Measurements from ENCODE around the gene KRTAP9-4.
"Not testable (repeated sequence)": the region's sequence is repeated elsewhere in the genome, so short reads cannot be mapped to it uniquely, and the experiment has no call there.

KRTAP9-4 gene, protein sequence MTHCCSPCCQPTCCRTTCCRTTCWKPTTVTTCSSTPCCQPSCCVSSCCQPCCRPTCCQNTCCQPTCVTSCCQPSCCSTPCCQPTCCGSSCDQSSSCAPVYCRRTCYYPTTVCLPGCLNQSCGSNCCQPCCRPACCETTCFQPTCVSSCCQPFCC

GRCh38 chr17:41249637-41250240 lies at the start of gene KRTAP9-4:
KRTAP9-4 (plus strand) TSS chr17:41249687; CDS start chr17:41249721, 34 bp downstream.
- not testable (repeated sequence) for DNase-seq

- peak; percentile 75 for DNase-seq
Observed at GRCh38 chr17:41211845-41212466, 37.5 kb upstream of the KRTAP9-4 start.

GRCh38 chr17:41212524-41213169 lies 36.8 kb upstream of the KRTAP9-4 start:
- DNase-seq = peak; percentile 79

DNA sequence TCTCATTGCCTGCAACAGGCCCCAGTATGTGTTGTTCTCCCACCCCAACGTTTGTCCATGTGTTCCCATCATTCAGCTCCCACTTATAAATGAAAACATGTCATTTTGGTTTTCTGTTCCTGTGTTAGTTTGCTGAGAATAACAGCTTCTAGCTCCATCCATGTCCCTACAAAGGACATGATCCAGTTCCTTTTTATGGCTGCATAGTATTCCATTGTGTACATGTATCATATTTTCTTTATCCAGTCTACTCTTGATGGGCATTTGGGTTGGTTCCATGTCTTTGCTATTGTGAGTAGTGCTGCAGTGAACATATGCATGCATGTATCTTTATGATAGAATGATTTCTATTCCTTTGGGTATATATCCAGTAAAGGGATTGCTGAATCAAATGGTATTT lies 33.8 kb upstream of the KRTAP9-4 start:
- no peak for DNase-seq

DNA sequence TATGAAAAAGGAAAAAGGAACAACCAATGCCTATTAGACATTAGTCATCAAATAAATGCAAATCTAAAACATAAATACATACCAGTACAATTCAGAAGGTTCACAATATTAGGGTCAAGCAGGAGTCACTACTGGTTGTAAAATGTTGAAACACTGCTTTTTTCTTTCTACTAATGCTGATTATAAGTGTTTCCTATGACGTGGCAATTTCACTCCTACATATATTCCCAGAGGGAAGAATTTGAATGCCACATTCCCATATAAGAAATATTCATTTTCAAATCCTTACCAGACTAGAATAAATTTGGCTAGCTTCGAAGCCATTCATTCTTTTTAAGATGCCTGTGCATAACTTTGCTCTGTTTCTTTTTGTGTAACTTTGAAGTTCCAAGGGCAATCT lies 25.7 kb upstream of the KRTAP9-4 start:
- DNase-seq = no peak

DNA sequence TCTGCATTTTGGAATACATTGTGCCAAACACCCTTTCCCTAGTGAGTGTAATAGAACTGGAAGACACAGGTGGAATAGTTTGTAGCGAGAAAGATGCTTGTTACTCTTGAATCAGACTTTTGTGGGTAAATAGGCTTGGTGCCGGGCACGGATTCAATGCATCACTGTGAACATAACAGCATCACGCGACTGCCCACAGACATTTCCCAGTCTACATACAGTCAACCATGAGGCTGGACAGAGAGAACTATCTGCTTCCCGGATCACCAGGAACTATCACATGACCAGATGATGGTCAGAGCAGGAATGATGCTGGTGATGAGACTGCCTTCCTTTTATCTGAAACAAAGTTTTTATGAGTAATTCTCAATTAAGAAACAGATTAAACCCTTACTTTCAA lies 23.4 kb upstream of the KRTAP9-4 start:
- DNase-seq = no peak

DNA sequence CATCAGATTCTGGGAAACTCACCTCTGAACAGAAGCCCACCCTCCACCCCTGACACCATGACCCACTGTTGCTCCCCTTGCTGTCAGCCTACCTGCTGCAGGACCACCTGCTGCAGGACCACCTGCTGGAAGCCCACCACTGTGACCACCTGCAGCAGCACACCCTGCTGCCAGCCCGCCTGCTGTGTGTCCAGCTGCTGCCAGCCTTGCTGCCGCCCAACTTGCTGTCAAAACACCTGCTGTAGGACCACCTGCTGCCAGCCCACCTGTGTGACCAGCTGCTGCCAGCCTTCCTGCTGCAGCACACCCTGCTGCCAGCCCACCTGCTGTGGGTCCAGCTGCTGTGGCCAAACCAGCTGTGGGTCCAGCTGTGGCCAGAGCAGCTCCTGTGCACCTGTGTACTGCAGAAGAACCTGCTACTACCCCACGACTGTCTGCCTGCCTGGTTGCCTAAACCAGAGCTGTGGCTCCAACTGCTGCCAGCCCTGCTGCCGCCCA lies 22.8 kb upstream of the KRTAP9-4 start, which contains the start of gene KRTAP9-2:
TSS of gene KRTAP9-2 (plus strand) at position 51 of the 498 bp plus-strand sequence. CDS start at position 58, 7 bp downstream.
- not testable (repeated sequence) for DNase-seq

DNA sequence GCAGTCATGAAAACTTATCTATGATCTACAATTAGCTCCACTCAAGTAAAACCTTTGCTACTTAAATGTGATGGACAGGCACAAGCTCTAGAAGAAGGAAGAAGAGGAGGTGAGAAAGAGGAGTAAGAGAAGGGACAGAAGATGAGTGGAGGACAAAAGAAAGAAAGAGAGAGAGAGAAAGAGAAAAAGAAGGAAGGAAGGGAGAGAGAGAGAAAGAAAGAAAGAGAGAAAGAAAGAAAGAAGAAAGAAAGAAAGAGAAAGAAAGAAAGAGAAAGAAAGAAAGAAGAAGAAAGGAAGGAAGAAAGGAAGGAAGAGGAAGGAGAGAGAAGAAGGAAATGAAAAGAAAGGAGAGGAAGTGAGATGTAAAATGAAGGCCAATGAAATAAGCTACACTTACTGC lies 19.4 kb upstream of the KRTAP9-4 start:
- DNase-seq = no peak

- no peak for DNase-seq
Observed at GRCh38 chr17:41231731-41232130, 17.8 kb upstream of the KRTAP9-4 start.

GRCh38 chr17:41232399-41233105 lies 16.9 kb upstream of the KRTAP9-4 start, which contains the start of gene KRTAP9-3:
KRTAP9-3 (plus strand) TSS chr17:41232449; CDS start chr17:41232502, 53 bp downstream.
- not testable (repeated sequence) for DNase-seq

GRCh38 chr17:41237116-41237515 lies 12.4 kb upstream of the KRTAP9-4 start:
- not testable (repeated sequence) for DNase-seq

- DNase-seq = not testable (repeated sequence)
Observed at GRCh38 chr17:41237949-41238437, 11.5 kb upstream of the KRTAP9-4 start, which contains the start of gene KRTAP9-8. KRTAP9-8 (plus strand) TSS chr17:41237999; CDS start chr17:41238052, 53 bp downstream.

DNA sequence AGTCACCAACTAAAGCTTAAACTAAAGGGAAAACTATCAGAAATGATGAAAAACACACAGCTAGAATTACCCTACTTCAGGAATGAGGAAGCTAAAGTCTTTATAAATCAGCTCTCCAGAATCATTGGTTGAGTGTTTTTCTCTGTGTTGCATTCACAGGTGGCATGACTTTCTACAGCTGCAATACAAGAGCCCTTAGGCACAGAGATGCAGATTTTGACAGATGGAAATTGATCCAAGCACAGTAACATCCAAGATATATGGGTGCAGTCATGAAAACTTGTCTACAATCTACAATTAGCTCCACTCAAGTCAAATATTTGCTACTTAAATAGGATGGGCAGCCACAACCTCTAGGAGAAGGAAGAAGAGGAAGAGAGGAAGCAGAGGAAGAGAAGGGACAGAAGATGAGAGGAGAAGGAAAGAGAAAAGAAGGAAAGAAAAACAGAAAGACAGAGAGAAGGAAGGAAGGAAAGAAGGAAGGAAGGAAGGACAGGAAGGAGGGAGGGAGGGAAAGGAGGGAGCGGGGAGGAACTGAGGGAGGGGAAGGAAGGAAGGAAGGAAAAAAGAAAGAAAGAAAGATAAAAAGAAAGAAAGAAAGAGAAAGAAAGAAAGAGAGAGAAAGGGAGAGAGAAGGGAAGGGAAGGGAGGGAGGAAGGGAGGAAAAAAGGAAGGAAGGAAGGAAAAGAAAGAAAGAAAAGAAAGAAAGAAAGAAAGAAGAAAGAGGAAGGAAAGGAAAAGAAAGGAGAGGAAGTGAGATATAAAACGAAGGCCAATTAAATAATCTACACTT lies 2.3 kb upstream of the KRTAP9-4 start:
- DNase-seq = not testable (repeated sequence)

DNA sequence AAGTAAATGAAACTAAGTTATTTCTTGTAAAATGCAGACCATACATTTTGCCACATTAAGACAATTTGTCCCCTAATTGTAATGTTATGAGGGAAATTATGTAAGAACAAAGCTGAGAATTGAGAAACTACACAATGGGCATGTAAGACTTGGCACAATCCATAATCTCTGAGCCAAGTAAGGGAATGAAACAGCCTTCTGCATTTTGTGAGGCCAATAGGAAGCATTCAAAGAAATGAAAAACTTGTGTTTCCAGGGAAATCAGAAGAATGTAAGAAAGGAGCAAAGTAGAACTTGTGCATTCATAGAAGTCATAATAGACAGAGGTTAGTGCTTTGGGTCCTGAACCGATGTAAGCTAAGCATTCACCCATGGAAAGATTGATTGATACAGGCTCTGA lies 1.8 kb downstream of the KRTAP9-4 start:
- DNase-seq = no peak

- no peak for DNase-seq
Observed at GRCh38 chr17:41254861-41255260, 5.4 kb downstream of the KRTAP9-4 start.

DNA sequence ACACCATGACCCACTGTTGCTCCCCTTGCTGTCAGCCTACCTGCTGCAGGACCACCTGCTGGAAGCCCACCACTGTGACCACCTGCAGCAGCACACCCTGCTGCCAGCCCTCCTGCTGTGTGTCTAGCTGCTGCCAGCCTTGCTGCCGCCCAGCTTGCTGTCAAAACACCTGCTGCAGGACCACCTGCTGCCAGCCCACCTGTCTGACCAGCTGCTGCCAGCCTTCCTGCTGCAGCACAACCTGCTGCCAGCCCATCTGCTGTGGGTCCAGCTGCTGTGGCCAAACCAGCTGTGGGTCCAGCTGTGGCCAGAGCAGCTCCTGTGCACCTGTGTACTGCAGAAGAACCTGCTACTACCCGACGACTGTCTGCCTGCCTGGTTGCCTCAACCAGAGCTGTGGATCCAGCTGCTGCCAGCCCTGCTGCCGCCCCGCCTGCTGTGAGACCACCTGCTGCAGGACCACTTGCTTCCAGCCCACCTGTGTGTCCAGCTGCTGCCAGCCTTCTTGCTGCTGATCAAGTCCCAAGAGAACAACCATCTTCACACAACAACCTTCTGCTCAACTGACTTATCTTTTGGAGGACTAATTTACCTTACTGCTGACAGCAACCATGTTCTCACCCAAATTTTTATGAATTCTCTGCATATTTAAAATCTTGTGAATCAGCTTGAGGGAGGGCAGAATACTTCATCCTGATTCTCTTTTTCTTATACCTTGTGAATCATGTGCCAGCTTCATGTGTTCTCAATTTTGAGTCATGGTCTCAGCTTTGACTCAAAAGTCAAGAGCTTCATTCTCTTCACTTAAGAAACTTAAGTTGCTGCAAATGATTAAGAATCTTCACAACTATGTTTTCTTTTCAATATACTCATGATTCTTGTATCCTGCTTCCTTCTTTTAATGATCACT lies 6.1 kb downstream of the KRTAP9-4 start, which contains the start of gene KRTAP9-9:
TSS of gene KRTAP9-9 (plus strand) at position 4 of the 910 bp plus-strand sequence.
- not testable (repeated sequence) for DNase-seq

DNA sequence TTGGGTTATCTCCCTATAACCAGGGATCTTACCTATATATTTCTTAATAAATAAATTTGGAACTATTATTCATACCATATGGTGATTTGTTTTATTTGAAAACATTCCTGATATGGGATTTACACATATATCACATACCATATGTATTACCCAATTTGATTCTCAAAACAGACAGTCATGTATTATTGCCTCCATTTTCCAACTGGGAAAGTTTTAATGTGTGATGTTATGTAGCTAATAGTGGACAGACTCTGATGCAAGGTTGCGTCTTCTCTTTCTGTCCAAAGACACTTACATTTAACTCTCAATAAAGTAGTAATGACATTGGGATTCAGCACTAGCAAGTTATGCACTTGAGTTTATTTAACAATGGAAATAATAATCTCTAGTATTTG lies 6.8 kb downstream of the KRTAP9-4 start:
- no peak for DNase-seq

- no peak for DNase-seq
Observed at GRCh38 chr17:41258406-41258805, 8.9 kb downstream of the KRTAP9-4 start.

DNA sequence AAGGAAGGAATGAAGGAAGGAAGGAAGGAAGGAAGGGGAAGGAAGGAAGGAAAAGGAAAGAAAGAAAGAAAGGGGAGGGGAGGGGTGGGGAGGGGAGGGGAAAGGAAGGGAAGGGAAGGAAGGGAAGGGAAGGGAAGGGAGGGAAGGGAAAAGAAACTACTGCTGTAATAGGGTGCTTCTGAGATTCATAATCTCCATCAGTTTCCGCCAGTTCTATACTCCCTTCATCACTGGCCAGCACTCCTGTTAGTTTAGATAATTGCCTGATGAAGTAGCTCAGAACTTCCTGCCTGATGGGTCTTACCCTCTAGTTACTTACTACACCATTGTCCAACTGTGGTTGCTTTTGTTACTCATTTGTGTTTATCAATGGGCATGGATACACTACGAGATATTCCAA lies 13.7 kb downstream of the KRTAP9-4 start:
- no peak for DNase-seq

GRCh38 chr17:41264599-41264998 lies 15.1 kb downstream of the KRTAP9-4 start:
- DNase-seq = no peak
